T-helper 2 cell (primary cell): ENCODE measurements around the gene ANXA6.

Source experiments
- DNase-seq, 5 experiments: peaks; one replicate each; pipeline versions ENCODE4 v3.0.0 to v3.0.0-alpha.2; 2012 to 2022

The ANXA6 gene

DNA sequence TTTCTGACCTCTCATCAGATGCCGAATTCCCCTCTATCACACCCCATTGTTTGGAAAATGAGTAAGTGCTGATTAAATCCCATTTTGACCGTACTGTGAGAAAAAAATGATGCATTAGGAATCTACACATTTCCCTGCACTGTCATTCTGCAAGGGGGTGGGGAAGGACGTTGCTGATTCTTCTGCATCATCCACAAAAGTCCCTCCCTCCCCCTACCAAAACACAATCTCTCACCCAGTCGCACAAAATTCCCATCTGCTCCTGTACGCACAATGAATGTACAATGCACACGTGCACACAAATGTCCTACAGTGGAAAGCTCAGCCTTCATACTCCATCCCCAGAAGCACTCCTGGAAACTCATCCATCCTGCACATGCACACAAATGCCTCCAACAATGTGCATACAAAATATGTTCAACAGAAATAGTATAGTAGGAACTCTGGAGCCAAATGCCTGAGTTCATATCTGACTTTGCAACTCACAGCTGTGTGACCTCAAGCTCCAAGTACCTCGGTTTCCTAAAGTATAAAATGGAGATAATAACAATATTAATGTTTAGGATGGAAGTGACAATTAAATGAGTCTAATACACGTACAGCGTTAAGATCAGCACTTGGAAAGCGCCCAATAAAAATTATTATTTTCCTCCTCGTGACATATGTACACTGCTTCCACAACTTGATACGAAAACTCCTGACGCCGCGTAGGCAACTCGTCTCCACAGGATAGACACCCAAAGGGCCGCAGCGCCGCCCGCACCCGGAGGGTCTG, 77.6 kb downstream of the ANXA6 start:
- no peak for DNase-seq

- DNase-seq = peak; percentile 23 to 91 (median 71)
These were observed 78.9 kb downstream of the ANXA6 start for GRCh38 chr5:151078490-151079262.

GRCh38 chr5:151077967-151078366, 79.6 kb downstream of the ANXA6 start:
- no peak for DNase-seq

GRCh38 chr5:151077419-151077818, 80.2 kb downstream of the ANXA6 start:
- no peak for DNase-seq

DNA sequence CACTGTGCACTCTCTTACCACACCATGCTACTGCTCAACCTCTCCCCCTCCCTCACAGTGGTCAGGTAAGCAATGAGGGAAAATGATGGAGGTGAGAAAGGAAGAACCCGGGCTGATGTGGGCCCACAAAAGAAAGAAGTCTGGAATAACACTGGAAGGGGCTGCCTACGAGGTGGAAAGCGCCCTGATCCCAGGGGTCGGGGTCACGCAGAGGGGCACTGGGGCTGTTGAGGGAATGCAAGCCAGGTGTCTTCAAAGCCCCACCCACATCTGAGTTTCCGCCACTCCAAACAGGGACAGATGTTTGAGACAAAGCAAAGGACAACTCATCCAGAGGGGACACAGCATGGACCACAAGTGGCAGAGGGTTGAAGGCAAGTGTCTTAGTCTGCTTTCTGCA, 81.0 kb downstream of the ANXA6 start:
- DNase-seq = no peak

GRCh38 chr5:151075698-151076331, 81.8 kb downstream of the ANXA6 start:
- DNase-seq = no peak

- no peak for DNase-seq
These were observed 83.0 kb downstream of the ANXA6 start for GRCh38 chr5:151074557-151074956.

- no peak for DNase-seq
These were observed 84.3 kb downstream of the ANXA6 start for GRCh38 chr5:151073280-151073679.

GRCh38 chr5:151072630-151073025, 85.0 kb downstream of the ANXA6 start:
- no peak for DNase-seq

DNA sequence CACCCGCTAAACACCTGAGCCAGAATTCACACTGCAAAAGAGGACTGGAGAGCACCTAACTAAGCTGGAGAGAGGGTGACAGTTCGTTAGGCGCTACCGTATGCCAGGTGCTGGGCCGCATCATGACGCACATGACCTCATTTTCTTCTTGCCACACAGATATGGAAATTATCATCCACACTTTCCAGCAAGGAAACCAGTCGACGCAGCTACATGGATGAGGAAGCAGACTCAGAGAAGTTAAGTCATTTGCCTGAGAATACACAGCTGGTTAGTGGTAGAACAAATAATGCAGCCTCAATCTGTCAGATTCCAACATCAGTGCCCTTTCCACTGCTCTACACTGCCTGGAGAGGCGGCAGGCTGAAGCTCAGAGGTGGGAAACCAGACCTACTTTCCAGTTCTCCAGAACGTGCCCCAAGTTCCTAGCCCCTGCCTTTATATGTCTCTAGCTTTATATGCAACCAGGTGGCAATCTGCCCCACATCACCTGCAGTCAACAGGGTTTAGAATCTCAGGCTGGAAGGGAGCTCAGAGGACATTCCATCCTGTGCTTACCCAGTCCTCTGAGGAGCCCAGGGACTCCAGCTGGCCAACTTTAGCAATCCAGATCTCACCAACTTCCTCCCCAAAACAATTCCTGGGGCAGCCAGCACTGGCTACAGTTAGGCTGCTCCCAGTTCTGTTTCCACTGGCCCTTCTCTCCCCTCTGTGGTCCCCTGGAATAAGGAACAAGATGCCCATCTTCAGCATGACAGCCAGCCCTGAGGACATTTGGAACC, 85.5 kb downstream of the ANXA6 start:
- no peak for DNase-seq

DNA sequence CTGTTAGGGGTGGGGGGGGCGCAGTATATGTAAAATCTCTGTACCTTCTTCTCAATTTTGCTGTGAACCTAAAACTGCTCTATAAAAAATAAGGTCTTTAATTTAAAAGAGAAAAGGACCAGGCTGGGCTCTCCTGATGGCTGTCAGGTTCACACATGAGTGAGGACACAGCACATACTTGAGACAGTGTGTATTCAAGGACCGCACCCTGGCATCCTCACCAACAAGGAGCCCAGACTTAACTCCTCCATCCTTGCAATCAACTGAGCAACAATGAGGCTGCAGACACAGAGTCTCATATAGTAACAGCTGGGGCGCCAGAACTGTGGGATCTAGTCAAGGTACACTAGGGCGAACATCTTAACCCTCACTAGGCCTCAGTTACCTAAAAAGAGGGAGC, 86.6 kb downstream of the ANXA6 start:
- DNase-seq = no peak

DNA sequence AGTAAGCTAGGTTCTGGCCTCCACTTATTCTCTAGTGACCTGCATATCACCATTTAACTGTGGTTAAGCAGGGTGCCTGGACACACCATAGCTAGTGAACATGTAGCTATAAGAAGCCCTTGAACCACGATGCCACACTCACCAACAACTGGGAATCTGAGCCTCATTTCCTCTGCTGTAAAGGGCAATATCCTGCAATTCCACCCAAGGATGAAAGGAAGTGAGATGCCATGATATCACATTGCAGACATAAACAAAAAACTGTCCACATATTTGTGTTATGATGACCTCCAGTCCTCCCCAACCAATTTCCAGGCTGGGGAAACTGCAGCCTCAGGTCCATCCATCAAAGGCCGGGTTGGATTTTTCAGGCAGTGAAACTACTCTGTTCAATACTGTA, 87.1 kb downstream of the ANXA6 start:
- no peak for DNase-seq

- DNase-seq = peak in 3 of 5 experiments; percentile 31 to 72 (median 43)
These were observed 89.0 kb downstream of the ANXA6 start for GRCh38 chr5:151068433-151069197.

- DNase-seq = no peak
These were observed 89.7 kb downstream of the ANXA6 start for GRCh38 chr5:151067632-151068432.

GRCh38 chr5:151066920-151067319, 90.7 kb downstream of the ANXA6 start:
- no peak for DNase-seq

- DNase-seq = no peak
These were observed 92.0 kb downstream of the ANXA6 start for GRCh38 chr5:151065609-151066008.

DNA sequence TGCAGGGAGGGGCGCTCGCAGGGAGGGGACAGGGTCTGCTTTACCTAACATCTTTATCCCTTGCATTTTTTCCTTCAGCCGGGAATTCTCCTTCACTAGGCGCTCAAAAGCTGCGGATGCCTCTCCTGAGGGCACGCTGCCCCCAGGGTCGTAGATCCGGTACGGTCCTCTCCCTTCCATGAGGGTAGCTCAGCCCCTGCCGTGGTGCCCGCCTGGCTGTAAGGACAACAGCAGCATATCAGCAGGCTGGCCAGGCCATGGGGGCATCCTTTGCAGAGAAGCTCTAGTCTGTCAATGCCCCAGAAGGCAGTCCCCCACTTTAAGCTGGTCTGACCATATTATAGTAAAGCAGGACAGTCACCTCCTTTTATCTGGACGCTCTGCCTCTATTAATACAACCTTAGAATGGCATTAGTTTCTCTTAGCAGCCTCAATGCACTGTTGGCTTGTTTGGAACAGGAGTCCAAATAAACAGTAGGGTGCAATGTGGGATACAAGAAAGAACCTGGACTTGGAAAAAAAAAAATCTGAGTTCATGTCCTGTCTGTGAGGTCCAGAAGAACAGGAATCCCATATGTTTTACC, 92.6 kb downstream of the ANXA6 start:
- DNase-seq = no peak

DNA sequence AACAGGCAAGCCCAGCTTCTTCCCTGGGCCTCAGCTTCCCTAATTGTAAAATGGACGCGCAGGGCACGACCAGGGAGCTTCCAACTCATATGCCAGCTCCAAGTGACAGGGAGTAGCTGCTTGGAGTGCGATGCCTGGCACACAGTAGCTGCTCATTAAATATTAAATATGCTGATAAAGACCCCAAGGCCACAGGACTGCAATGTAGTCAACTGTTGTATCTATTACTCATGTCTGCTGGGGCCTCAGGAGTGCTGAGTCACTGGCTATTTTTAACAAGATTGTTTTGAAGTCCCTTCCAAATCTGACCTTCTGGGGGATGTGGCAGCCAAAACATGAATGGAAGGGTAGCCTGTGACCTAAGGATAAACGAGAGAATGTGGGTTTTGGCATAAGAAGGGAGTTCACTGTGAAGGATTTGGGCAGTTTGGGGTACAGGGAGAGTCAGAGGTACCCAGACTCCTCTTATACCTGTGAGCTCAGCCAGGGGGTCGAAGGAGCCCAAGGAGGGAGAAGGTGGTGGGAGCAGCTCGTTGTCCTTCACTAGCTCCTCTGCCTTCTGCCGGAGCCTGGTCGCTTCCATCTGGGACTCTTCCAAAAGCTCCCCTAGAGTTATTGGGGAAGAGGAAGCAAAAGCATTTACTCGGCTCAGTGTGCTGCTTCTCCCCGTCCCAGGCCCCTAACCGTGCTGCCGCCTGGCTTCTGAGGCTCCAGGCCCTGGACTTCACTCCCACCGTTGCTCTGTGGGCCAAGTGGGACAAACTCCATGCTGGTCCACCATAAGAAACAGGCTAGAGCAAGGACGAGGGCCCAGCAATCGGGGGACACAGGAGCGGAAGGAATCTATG, 94.2 kb downstream of the ANXA6 start:
- no peak for DNase-seq

DNA sequence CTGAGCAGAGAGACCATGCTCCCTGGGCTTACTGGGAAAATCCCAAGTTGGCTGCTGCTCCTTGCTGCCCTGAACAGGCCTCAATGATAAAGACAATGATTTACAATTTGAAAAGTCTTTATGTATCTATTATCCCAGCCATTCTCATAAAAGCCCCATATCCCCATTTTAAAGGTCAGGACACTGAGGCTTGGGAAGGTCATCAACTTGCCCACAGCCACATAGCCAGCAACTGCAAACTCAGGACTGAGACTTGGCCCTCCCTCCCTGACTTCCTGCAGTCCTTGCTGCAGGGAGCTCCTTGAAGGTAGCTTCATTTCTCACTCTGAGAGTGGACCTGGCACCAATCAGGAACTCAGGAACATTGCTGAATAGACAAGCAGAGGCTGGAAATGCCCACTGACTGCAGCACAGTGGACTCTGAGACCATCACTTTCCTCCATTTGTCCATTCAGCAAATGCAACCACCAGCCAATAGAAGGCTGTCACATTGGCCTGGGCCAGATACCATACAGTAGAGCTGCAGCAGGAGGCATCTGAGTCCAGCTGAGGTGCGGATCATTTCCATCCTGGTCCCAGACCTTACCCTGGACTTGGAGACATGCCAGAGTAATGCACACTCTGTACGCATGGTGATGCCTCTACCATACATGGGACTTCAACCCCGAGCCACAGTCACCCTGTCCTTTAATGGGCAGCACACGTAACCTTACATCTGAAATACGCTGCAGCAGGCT, 95.0 kb downstream of the ANXA6 start:
- DNase-seq = no peak
